Stimulated activated CD4-positive, alpha-beta T cell treated with anti-CD3 and anti-CD28 coated beads, Interleukin-2, amount 100 ng/mL, for 4 hours (primary cell): Measurements from ENCODE around the gene AMBP.
A peak's percentile ranks its signal among the peaks of the same experiment; 100 is the strongest.

Experiments
- DNase-seq: peaks from one replicate; pipeline ENCODE4 v3.0.0-alpha.2; 2020; ENCODE audit warnings: low read depth

AMBP gene

GRCh38 chr9:114112778-114113584, 34.9 kb upstream of the AMBP start:
- no peak for DNase-seq

GRCh38 chr9:114112325-114112724, 34.2 kb upstream of the AMBP start:
- DNase-seq = no peak

- DNase-seq = no peak
These were observed 32.1 kb upstream of the AMBP start for GRCh38 chr9:114110180-114110579.

- no peak for DNase-seq
These were observed 31.0 kb upstream of the AMBP start for GRCh38 chr9:114109124-114109523.

GRCh38 chr9:114108016-114108833, 30.1 kb upstream of the AMBP start:
- DNase-seq = peak; percentile 35

- no peak for DNase-seq
These were observed 29.3 kb upstream of the AMBP start for GRCh38 chr9:114107286-114108001.

- no peak for DNase-seq
These were observed 27.1 kb upstream of the AMBP start for GRCh38 chr9:114105236-114105635.

GRCh38 chr9:114102484-114102883, 24.4 kb upstream of the AMBP start:
- no peak for DNase-seq

GRCh38 chr9:114100536-114100935, 22.4 kb upstream of the AMBP start:
- no peak for DNase-seq

- DNase-seq = no peak
These were observed 21.7 kb upstream of the AMBP start for GRCh38 chr9:114099669-114100270.

GRCh38 chr9:114098936-114099668, 21.0 kb upstream of the AMBP start, which contains the start of gene KIF12:
TSS of gene KIF12 (minus strand) at chr9:114099292. CDS start at chr9:114099276, 16 bp downstream.
- no peak for DNase-seq

GRCh38 chr9:114098021-114098935, 20.2 kb upstream of the AMBP start:
- no peak for DNase-seq

GRCh38 chr9:114097613-114098020, 19.5 kb upstream of the AMBP start:
- no peak for DNase-seq

GRCh38 chr9:114096866-114097612, 18.9 kb upstream of the AMBP start:
- DNase-seq = no peak

GRCh38 chr9:114096041-114096511, 18.0 kb upstream of the AMBP start:
- DNase-seq = no peak

GRCh38 chr9:114094971-114095370, 16.9 kb upstream of the AMBP start:
- DNase-seq = no peak

GRCh38 chr9:114093761-114094505, 15.8 kb upstream of the AMBP start:
- no peak for DNase-seq

- no peak for DNase-seq
These were observed 15.0 kb upstream of the AMBP start for GRCh38 chr9:114093031-114093471.

GRCh38 chr9:114092336-114092735, 14.2 kb upstream of the AMBP start:
- DNase-seq = no peak
